H1 (cell line): Measurements from ENCODE around the gene DCDC2C. TPM values are rescaled to one million over a fixed set of nuclear protein-coding genes. Genes with fewer than 3 reads are reported as not detected.

ENCODE experiments used
- BRCA1 ChIP-seq: IDR thresholded peaks from 2 replicates; pipeline ENCODE4 v1.6.1; 2012; ENCODE audit warnings: low read depth, low read length, improper control_type of control experiment
- CBX5 ChIP-seq: fragments of 300-800, 300-1000 bp; sonication (generic); IDR thresholded peaks from 2 replicates; pipeline ENCODE4 v1.7.1; 2016; ENCODE audit warnings: antibody characterized with exemption, low read length, low read depth
- CREB1 ChIP-seq: IDR thresholded peaks from 2 replicates; pipeline ENCODE4 v1.6.1; 2012; ENCODE audit warnings: inconsistent platforms
- KDM1A ChIP-seq: fragments of 200-600, 300-600 bp; sonication (generic); IDR thresholded peaks from 2 replicates; pipeline ENCODE4 v1.7.1; 2016; ENCODE audit warnings: mild to moderate bottlenecking, low read length, borderline replicate concordance
- polyA plus RNA-seq, 7 experiments: library from polyadenylated mRNA; depleted of rRNA in 3 of 7; stranded (reverse) in 5 of 7; unstranded in 2 of 7; fragments of >200 nt in 5 of 7; fragments of 200-250 nt in 2 of 7; gene quantifications; 1 replicate in 5 of 7; 2 replicates in 1 of 7; 4 replicates in 1 of 7; pipeline versions ENCODE4 v1.2.1 to v1.2.3, GENCODE V29; 2011 to 2013; ENCODE audit warnings: missing spikeins in 2 of 7, mixed read lengths in 2 of 7
- total RNA-seq: library from RNA; stranded (reverse); fragmentation: NEBNext Ultra II Directional; extraction: Animal tissue kit (Norgen Biotek cat#: 25700); gene quantifications from 2 replicates; pipeline ENCODE4 v1.2.1, GENCODE V29; 2021

DCDC2C gene
- total and polyA plus RNA-seq, 2 of the 8 experiments (the other 6 are each of a cell fraction or from before 2014, with no cell fraction given) = 0.50 TPM; not detected in 1

DNA sequence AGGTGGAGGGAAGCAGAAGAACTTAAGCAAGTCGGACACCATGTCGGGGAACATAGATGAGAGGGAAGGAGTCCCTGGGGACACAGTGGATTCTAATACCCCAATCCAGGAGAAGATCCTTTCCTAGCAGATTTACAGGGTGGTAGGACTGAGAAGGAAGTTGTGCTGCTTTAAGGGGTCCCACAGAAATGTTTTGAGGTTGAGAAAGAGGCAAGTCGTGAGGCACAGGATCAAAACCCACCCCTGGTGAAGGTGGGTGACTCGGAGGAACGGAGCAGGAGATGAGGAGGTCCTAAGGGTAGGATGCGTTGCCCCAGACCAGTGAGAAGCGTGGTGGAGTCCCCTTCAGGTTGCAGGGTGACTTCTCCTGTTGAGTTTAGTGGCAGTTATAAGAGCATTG lies 32.7 kb downstream of the DCDC2C start (continued):
- TF ChIP-seq KDM1A (no peak), BRCA1 (no peak), CREB1 (no peak), CBX5 (no peak)
